GM23338 (cell line): ENCODE results near the gene PRSS56. TPM values are rescaled to one million over a fixed set of nuclear protein-coding genes. Genes with fewer than 3 reads are reported as not detected.

Source experiments
- ATAC-seq: fragments of 200-7000 bp; cut with Tn5 transposase; 3 replicates; pipeline ENCODE4 v1.9.1; 2020
- DNase-seq: peaks from one replicate; pipeline ENCODE4 v3.0.0-alpha.2; 2015; ENCODE audit warnings: low spot score
- H2AFZ ChIP-seq: fragments of 200-600 bp; sonication (generic); 2 replicates; pipeline ENCODE4 v1.8.0; 2016; ENCODE audit warnings: antibody characterized with exemption, mild to moderate bottlenecking, moderate library complexity
- H3F3A ChIP-seq: fragments of 200-600 bp; sonication (generic); replicated peaks from 2 replicates; pipeline ENCODE4 v1.8.0; 2017; ENCODE audit warnings: antibody characterized with exemption, mixed run types, low read depth
- H3K27ac ChIP-seq: fragments of 200-600 bp; sonication (generic); 2 replicates; pipeline ENCODE4 v1.6.1; 2016; ENCODE audit warnings: low read depth
- H3K27me3 ChIP-seq: fragments of 200-600 bp; sonication (generic); 2 replicates; pipeline ENCODE4 v1.8.0; 2016; ENCODE audit warnings: mild to moderate bottlenecking, mixed run types, moderate library complexity; ENCODE audit not compliant: insufficient read depth
- H3K36me3 ChIP-seq: fragments of 200-600 bp; sonication (generic); 2 replicates; pipeline ENCODE4 v1.8.0; 2016; ENCODE audit warnings: mild to moderate bottlenecking; ENCODE audit not compliant: insufficient read depth
- H3K4me1 ChIP-seq: fragments of 200-600 bp; sonication (generic); 2 replicates; pipeline ENCODE4 v1.8.0; 2016; ENCODE audit warnings: mild to moderate bottlenecking, moderate library complexity; ENCODE audit not compliant: insufficient read depth
- H3K4me2 ChIP-seq: fragments of 200-600 bp; sonication (generic); 2 replicates; pipeline ENCODE4 v1.7.1; 2017; ENCODE audit warnings: mixed run types
- H3K4me3 ChIP-seq: fragments of 200-600 bp; sonication (generic); 2 replicates; pipeline ENCODE4 v1.6.1; 2016; ENCODE audit warnings: mixed run types
- H3K79me2 ChIP-seq: fragments of 200-600 bp; sonication (generic); replicated peaks from 2 replicates; pipeline ENCODE4 v1.8.0; 2017; ENCODE audit warnings: mild to moderate bottlenecking; ENCODE audit not compliant: insufficient read depth
- H3K9me2 ChIP-seq: fragments of 200-600 bp; sonication (generic); 2 replicates; pipeline ENCODE4 v1.8.0; 2017; ENCODE audit not compliant: insufficient read depth
- H4K20me1 ChIP-seq: fragments of 200-600 bp; sonication (generic); replicated peaks from 2 replicates; pipeline ENCODE4 v1.8.0; 2017; ENCODE audit warnings: mild to moderate bottlenecking; ENCODE audit not compliant: insufficient read depth
- H3K27ac Mint-ChIP-seq: 2 replicates; pipeline ENCODE4 v1.8.0; 2020; ENCODE audit warnings: inconsistent platforms, mild to moderate bottlenecking, moderate library complexity, mixed read lengths
- H3K27me3 Mint-ChIP-seq: 3 replicates; pipeline ENCODE4 v1.8.0; 2022; ENCODE audit warnings: low read depth, mild to moderate bottlenecking, moderate library complexity, mixed read lengths, inconsistent platforms; ENCODE audit not compliant: insufficient read depth, poor library complexity
- H3K36me3 Mint-ChIP-seq: 3 replicates; pipeline ENCODE4 v1.8.0; 2021; ENCODE audit warnings: low read depth, mild to moderate bottlenecking, inconsistent platforms, moderate library complexity, mixed read lengths
- H3K4me1 Mint-ChIP-seq: 3 replicates; pipeline ENCODE4 v1.8.0; 2020; ENCODE audit warnings: mild to moderate bottlenecking, inconsistent platforms, mixed read lengths
- H3K4me3 Mint-ChIP-seq: 3 replicates; pipeline ENCODE4 v1.8.0; 2021; ENCODE audit warnings: moderate library complexity, mild to moderate bottlenecking, inconsistent platforms, mixed read lengths
- H3K9me3 Mint-ChIP-seq: 3 replicates; pipeline ENCODE4 v1.8.0; 2020; ENCODE audit warnings: moderate library complexity, mild to moderate bottlenecking, inconsistent platforms, mixed read lengths
- CREB1 ChIP-seq: fragments of 250-450 bp; sonication (Bioruptor Pico); IDR thresholded peaks from 2 replicates; pipeline ENCODE4 v1.5.0; 2020; ENCODE audit warnings: low read depth, mild to moderate bottlenecking, moderate library complexity
- CTCF ChIP-seq, 2 experiments: fragments of 200-600 bp in 1 of 2; sonication (generic) in 1 of 2; conservative IDR thresholded peaks; 2 replicates each; pipeline versions ENCODE4 v1.5.1 to v1.6.1; 2016 to 2017; ENCODE audit warnings: antibody characterized with exemption in 2 of 2, low read depth in 2 of 2, mild to moderate bottlenecking in 2 of 2, moderate library complexity in 1 of 2
- EZH2phosphoT487 ChIP-seq: fragments of 200-600 bp; sonication (generic); IDR thresholded peaks from one replicate; pipeline ENCODE4 v1.8.1; 2018; ENCODE audit warnings: antibody characterized with exemption; ENCODE audit not compliant: unreplicated experiment
- POLR2AphosphoS5 ChIP-seq: IDR thresholded peaks from 2 replicates; pipeline ENCODE4 v1.6.1; 2016; ENCODE audit warnings: antibody characterized with exemption, low read depth
- REST ChIP-seq: IDR thresholded peaks from one replicate; pipeline ENCODE4 v1.6.1; 2018; ENCODE audit warnings: antibody characterized with exemption; ENCODE audit not compliant: unreplicated experiment
- STAT1 ChIP-seq: IDR thresholded peaks from one replicate; pipeline ENCODE4 v1.6.1; 2016; ENCODE audit warnings: antibody characterized with exemption; ENCODE audit not compliant: unreplicated experiment
- ZNF331 ChIP-seq: fragments of 250-450 bp; sonication (Bioruptor Pico); IDR thresholded peaks from 2 replicates; pipeline ENCODE4 v1.5.0; 2020; ENCODE audit warnings: low read depth, mild to moderate bottlenecking, moderate library complexity
- polyA plus RNA-seq: library from polyadenylated mRNA; unstranded; fragments of >200 nt; fragmentation: Nextera tagmentation; extraction: Ambion mirVana; gene quantifications from 2 replicates; pipeline ENCODE4 v1.2.1, GENCODE V29; 2016
- total RNA-seq: library from RNA; depleted of rRNA; stranded (reverse); fragments of >200 nt; shearing (Covaris generic); gene quantifications from 2 replicates; pipeline ENCODE4 v1.2.3, GENCODE V29; 2014

The PRSS56 gene
- total and polyA plus RNA-seq, 2 experiments from 2014 or later, result 0.27 to 0.31 TPM

DNA sequence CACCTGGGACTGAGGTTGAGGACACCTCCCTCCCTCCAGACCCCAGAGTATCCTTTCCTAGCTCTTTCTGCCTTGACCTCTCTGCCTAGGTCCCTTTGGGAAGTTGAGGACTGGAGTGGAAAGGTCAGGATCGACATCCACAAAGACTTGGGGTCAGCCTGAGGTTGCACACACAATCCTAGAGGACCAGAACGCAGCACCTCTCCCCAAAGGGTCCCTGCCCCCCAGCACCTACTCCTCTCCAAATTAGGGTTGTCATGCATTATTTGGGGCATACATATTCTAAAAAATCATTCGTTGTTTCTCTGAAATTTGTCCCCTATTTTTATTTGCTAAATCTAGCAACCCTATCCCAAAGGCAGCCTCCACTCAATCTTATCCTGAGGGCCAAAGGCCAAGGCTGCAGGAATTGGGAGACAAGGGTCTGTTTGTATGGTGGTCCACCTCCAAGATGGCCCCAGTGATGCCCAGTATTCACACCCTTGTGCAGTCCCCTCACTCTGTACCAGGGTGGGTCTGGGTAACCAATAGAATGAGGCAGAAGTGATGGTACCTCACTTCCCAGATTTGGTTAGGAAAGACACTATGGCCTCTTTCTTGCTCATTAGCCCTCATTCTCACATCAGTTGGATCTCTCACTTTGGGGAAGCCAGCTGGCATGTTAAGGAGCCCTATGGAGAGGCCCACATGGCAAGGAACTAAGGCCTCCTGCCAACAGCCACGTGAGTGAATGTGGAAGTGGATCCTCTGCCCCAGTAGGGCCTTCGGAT is 15.8 kb downstream of the PRSS56 start:
- Mint-ChIP-seq H3K27ac (no peak overlapping the region), H3K9me3 (peaks cover 8% of the 10 kb centered on the region; the same call in 2 of the 3 replicates), H3K4me3 (no peak overlapping the region; the same call in 2 of the 3 replicates), H3K36me3 (peaks cover 4% of the 10 kb centered on the region; the same call in 1 of the 3 replicates), H3K4me1 (peaks cover 28% of the 10 kb centered on the region), H3K27me3 (peaks cover 13% of the 10 kb centered on the region)
- no peak for ATAC-seq
- Histone ChIP-seq H4K20me1 (no peaks in the 10 kb centered on the region), H2AFZ (no peak overlapping the region), H3K27ac (no peak overlapping the region), H3K4me3 (no peak overlapping the region), H3F3A (no peaks in the 10 kb centered on the region), H3K9me2 (no peaks in the 10 kb centered on the region), H3K4me1 (peaks cover 4% of the 10 kb centered on the region; the same call in 1 of the 2 replicates), H3K79me2 (no peaks in the 10 kb centered on the region), H3K4me2 (no peak overlapping the region), H3K27me3 (no peaks in the 10 kb centered on the region), H3K36me3 (no peaks in the 10 kb centered on the region)
- DNase-seq, result no peak
- TF ChIP-seq STAT1 (no peak), POLR2AphosphoS5 (no peak), REST (no peak), EZH2phosphoT487 (no peak), CTCF (conservative IDR thresholded peaks at IDR 0.05; ENCODE audit: low read depth in 2 of 2) (no peak), ZNF331 (CRISPR knock-in tag) (no peak), CREB1 (CRISPR knock-in tag) (no peak)

DNA sequence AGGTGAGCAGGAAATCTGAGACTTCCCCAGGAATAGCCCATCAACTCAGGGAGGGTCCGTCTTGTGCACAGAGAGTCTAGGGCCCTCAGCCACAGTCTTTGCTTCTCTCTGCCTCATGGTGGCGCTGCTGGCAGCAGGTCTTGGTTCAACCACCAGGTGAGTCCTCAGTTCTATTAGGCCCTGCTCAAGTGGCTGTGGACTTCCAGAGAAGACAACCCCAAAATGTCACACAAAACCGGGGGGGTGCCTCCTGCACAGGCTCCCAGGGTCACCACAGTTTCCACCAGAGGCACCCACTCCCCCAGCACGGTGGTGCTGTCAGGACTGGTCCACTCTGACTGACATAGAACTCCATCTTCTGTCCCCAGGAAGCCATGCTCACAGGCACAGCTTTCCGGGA is 16.9 kb downstream of the PRSS56 start:
- DNase-seq, result peak; percentile 84
- H3K27me3 Mint-ChIP-seq, result peaks cover 11% of the 10 kb centered on the region

More for the DNA sequence above, 16.9 kb downstream of the PRSS56 start:
- no peak overlapping the region for H3K27ac Mint-ChIP-seq
- no peak overlapping the region for H3K4me3 Mint-ChIP-seq
- Histone ChIP-seq H3K27ac (no peak overlapping the region), H3K27me3 (no peaks in the 10 kb centered on the region), H4K20me1 (no peaks in the 10 kb centered on the region), H3F3A (no peaks in the 10 kb centered on the region), H3K4me3 (no peak overlapping the region), H3K4me2 (no peak overlapping the region), H3K4me1 (peaks cover 4% of the 10 kb centered on the region; the same call in 1 of the 2 replicates), H2AFZ (no peak overlapping the region), H3K79me2 (no peaks in the 10 kb centered on the region), H3K36me3 (no peaks in the 10 kb centered on the region), H3K9me2 (no peaks in the 10 kb centered on the region)
- peaks cover 8% of the 10 kb centered on the region; the same call in 2 of the 3 replicates for H3K9me3 Mint-ChIP-seq
- peaks cover 28% of the 10 kb centered on the region for H3K4me1 Mint-ChIP-seq
- H3K36me3 Mint-ChIP-seq, result peaks cover 4% of the 10 kb centered on the region; the same call in 2 of the 3 replicates
- TF ChIP-seq CTCF (conservative IDR thresholded peaks at IDR 0.05; ENCODE audit: low read depth in 2 of 2), result peak; percentile 78 to 93
- no peak for TF ChIP-seq ZNF331 (CRISPR knock-in tag)
- ATAC-seq, result peak; percentile 69
